ENCODE data around the gene DOCK3.

DOCK3 gene

GRCh38 chr3:51389423-51390183, 714.9 kb downstream of the DOCK3 start:
- no peak overlapping the region for H3K18ac ChIP-seq (ENCODE audit: low read length)
- no peak overlapping the region for H3K4me3 ChIP-seq (ENCODE audit: low read length)
- no peak overlapping the region for H2BK15ac ChIP-seq (replicated peaks; ENCODE audit: low read depth)
- no peak overlapping the region for H3K4ac ChIP-seq (ENCODE audit: low read depth, low read length)
- H3K27me3 ChIP-seq (ENCODE audit: insufficient read depth, low read length, poor library complexity): no peaks in the 10 kb centered on the region
- no peak overlapping the region for H3K9ac ChIP-seq (ENCODE audit: low read length)
- no peak overlapping the region for H2BK120ac ChIP-seq (ENCODE audit: low read depth, low read length)
- no peak overlapping the region for H2BK5ac ChIP-seq (ENCODE audit: low read length)
- no peak overlapping the region for H4K5ac ChIP-seq (ENCODE audit: low read length)
- H3K79me2 ChIP-seq (ENCODE audit: control insufficient read depth, insufficient read depth, low read length): peaks cover 59% of the 10 kb centered on the region
- no peak overlapping the region for H3K56ac ChIP-seq (ENCODE audit: low read length)
- H3K36me3 ChIP-seq (ENCODE audit: control insufficient read depth, insufficient read depth, low read length): peaks cover 19% of the 10 kb centered on the region
- no peak overlapping the region for H3K23ac ChIP-seq (ENCODE audit: low read length)
- no peak overlapping the region for H2AK5ac ChIP-seq (ENCODE audit: low read length)
- DNase-seq: peak; percentile 72
- no peak overlapping the region for H4K8ac ChIP-seq (ENCODE audit: low read depth, low read length)
- peaks cover 16% of the 10 kb centered on the region for H3K4me1 ChIP-seq (ENCODE audit: control insufficient read depth, low read depth, low read length)
- no peak overlapping the region for H3K27ac ChIP-seq (ENCODE audit: low read depth, low read length)
- no peak overlapping the region for H3K4me2 ChIP-seq (ENCODE audit: low read length)
- peaks cover 38% of the 10 kb centered on the region for H3K79me1 ChIP-seq (ENCODE audit: low read length)
- no CpG with 5 or more reads among the region's 6 CpGs for WGBS (ENCODE audit: extremely low coverage, insufficient coverage, low lambda C conversion rate)

DNA sequence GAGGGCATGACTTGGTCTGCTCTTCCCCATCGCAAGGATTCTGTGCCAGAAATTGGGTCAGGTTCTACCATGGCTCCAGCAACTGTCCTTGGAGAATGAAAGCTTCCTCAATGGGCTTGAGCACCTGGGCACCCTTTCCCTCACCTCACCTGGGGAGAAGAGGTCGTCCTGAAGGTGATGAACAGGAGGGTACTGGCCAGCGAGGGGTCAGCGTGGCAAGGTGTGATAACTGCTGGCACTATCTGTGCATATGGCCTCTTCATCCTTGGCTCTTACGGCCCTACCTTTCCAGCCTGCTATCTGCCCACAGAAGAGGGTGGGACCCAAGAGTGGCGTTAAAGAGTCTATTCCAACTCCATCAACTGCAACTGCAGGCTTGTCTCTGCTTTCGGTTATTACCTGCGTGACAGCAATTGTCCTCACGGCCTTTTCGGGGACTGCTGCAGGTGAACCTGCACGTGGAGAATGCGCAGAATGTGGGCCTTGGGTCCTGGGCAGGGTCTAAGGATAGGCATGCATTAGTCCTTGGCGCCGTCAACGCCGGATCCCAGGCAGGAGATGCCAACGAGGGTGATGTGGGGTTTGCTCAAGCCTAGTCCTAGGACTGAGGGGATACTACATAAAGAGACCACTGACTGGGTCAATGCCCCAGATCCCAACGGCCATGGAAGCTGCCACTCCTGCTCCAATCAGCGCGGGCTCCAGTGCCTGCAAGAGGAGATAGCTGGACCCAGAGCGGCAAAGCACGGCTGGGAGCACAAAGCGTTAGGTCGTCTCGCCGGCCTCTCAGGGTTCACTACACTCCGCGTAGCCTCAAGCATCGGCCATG, 715.7 kb downstream of the DOCK3 start:
- peaks cover 67% of the 10 kb centered on the region for H3K79me2 ChIP-seq (ENCODE audit: control insufficient read depth, insufficient read depth, low read length)
- peak overlapping the region; percentile 79 for H3K56ac ChIP-seq (ENCODE audit: low read length)
- no peak overlapping the region for H3K23ac ChIP-seq (ENCODE audit: low read length)
- H3K9ac ChIP-seq (ENCODE audit: low read length): peak overlapping the region; percentile 56
- WGBS (ENCODE audit: extremely low coverage, insufficient coverage, low lambda C conversion rate): no CpG with 5 or more reads among the region's 29 CpGs
- no peak overlapping the region for H2BK120ac ChIP-seq (ENCODE audit: low read depth, low read length)
- H3K36me3 ChIP-seq (ENCODE audit: control insufficient read depth, insufficient read depth, low read length): peaks cover 22% of the 10 kb centered on the region
- H2AK5ac ChIP-seq (ENCODE audit: low read length): no peak overlapping the region
- DNase-seq: no peak
- H3K4ac ChIP-seq (ENCODE audit: low read depth, low read length): no peak overlapping the region
- H3K4me3 ChIP-seq (ENCODE audit: low read length): no peak overlapping the region
- H2BK5ac ChIP-seq (ENCODE audit: low read length): no peak overlapping the region
- no peak overlapping the region for H4K5ac ChIP-seq (ENCODE audit: low read length)
- no peaks in the 10 kb centered on the region for H3K27me3 ChIP-seq (ENCODE audit: insufficient read depth, low read length, poor library complexity)
- H3K4me1 ChIP-seq (ENCODE audit: control insufficient read depth, low read depth, low read length): peaks cover 16% of the 10 kb centered on the region
- peaks cover 46% of the 10 kb centered on the region for H3K79me1 ChIP-seq (ENCODE audit: low read length)
- no peak overlapping the region for H2BK15ac ChIP-seq (replicated peaks; ENCODE audit: low read depth)
- H3K4me2 ChIP-seq (ENCODE audit: low read length): peak overlapping the region; percentile 13
- H3K18ac ChIP-seq (ENCODE audit: low read length): no peak overlapping the region
- H3K27ac ChIP-seq (ENCODE audit: low read depth, low read length): no peak overlapping the region
- H4K8ac ChIP-seq (ENCODE audit: low read depth, low read length): no peak overlapping the region

DNA sequence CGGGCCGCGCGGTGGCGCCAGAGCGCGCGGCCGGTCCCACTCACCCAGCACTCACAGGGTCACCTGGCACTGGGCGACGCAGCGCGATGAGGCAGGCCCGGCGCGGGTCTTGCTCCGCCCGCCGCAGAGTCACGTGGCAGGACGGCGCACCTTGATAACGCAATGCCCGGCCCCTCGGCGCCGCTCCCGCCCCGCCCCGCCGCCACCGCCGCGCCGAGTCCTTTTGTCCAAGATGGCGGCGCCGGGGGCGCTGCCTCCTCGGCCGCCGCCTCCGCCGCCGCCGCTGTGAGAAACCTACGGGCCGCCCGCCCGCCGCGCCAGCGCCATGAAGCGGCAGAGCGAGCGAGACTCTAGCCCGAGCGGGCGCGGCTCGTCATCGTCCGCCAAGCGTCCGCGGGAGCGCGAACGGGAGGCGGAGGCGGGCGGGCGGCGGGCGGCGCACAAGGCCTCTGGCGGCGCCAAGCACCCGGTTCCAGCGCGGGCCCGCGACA, 716.4 kb downstream of the DOCK3 start, which contains the start of gene RBM15B:
TSS of gene RBM15B (plus strand) at position 211 of the 491 bp plus-strand sequence. CDS start at position 326, 115 bp downstream.
- Histone ChIP-seq H2BK15ac (replicated peaks; ENCODE audit: low read depth) (no peak within 1 kb of the TSS), H3K4ac (ENCODE audit: low read depth, low read length) (peak within 1 kb of the TSS; percentile 93), H3K56ac (ENCODE audit: low read length) (peak within 1 kb of the TSS; percentile 99), H3K23ac (ENCODE audit: low read length) (peak within 1 kb of the TSS; percentile 90), H4K8ac (ENCODE audit: low read depth, low read length) (peak within 1 kb of the TSS; percentile 82), H3K27me3 (ENCODE audit: insufficient read depth, low read length, poor library complexity) (no peaks in the 10 kb centered on the region), H4K5ac (ENCODE audit: low read length) (no peak within 1 kb of the TSS), H3K36me3 (ENCODE audit: control insufficient read depth, insufficient read depth, low read length) (peaks cover 27% of the 10 kb centered on the region), H3K4me3 (ENCODE audit: low read length) (peak within 1 kb of the TSS; percentile 78), H3K79me2 (ENCODE audit: control insufficient read depth, insufficient read depth, low read length) (peaks cover 66% of the 10 kb centered on the region), H3K4me2 (ENCODE audit: low read length) (peak within 1 kb of the TSS; percentile 72), H3K9ac (ENCODE audit: low read length) (peak within 1 kb of the TSS; percentile 96), H3K4me1 (ENCODE audit: control insufficient read depth, low read depth, low read length) (peaks cover 16% of the 10 kb centered on the region), H2BK120ac (ENCODE audit: low read depth, low read length) (peak within 1 kb of the TSS; percentile 23), H3K18ac (ENCODE audit: low read length) (peak within 1 kb of the TSS; percentile 86), H3K79me1 (ENCODE audit: low read length) (peaks cover 49% of the 10 kb centered on the region), H3K27ac (ENCODE audit: low read depth, low read length) (peak within 1 kb of the TSS; percentile 51), H2BK5ac (ENCODE audit: low read length) (no peak within 1 kb of the TSS), H2AK5ac (ENCODE audit: low read length) (peak within 1 kb of the TSS; percentile 72)
- no CpG with 5 or more reads among the region's 83 CpGs for WGBS (ENCODE audit: extremely low coverage, insufficient coverage, low lambda C conversion rate)
- peak; percentile 98 for DNase-seq

- peaks cover 45% of the 10 kb centered on the region for H3K79me1 ChIP-seq (ENCODE audit: low read length)
- peak; percentile 51 for DNase-seq
- no peak overlapping the region for H4K5ac ChIP-seq (ENCODE audit: low read length)
- H3K27me3 ChIP-seq (ENCODE audit: insufficient read depth, low read length, poor library complexity): no peaks in the 10 kb centered on the region
- peak overlapping the region; percentile 51 for H3K27ac ChIP-seq (ENCODE audit: low read depth, low read length)
- peak overlapping the region; percentile 90 for H3K23ac ChIP-seq (ENCODE audit: low read length)
- H2AK5ac ChIP-seq (ENCODE audit: low read length): peak overlapping the region; percentile 72
- H3K79me2 ChIP-seq (ENCODE audit: control insufficient read depth, insufficient read depth, low read length): peaks cover 59% of the 10 kb centered on the region
- H2BK120ac ChIP-seq (ENCODE audit: low read depth, low read length): peak overlapping the region; percentile 23
- H3K36me3 ChIP-seq (ENCODE audit: control insufficient read depth, insufficient read depth, low read length): peaks cover 27% of the 10 kb centered on the region
- H2BK5ac ChIP-seq (ENCODE audit: low read length): no peak overlapping the region
- peak overlapping the region; percentile 96 for H3K9ac ChIP-seq (ENCODE audit: low read length)
- H4K8ac ChIP-seq (ENCODE audit: low read depth, low read length): peak overlapping the region; percentile 82
- peak overlapping the region; percentile 78 for H3K4me3 ChIP-seq (ENCODE audit: low read length)
- peak overlapping the region; percentile 72 for H3K4me2 ChIP-seq (ENCODE audit: low read length)
- peak overlapping the region; percentile 99 for H3K56ac ChIP-seq (ENCODE audit: low read length)
- peak overlapping the region; percentile 86 for H3K18ac ChIP-seq (ENCODE audit: low read length)
- peaks cover 11% of the 10 kb centered on the region for H3K4me1 ChIP-seq (ENCODE audit: control insufficient read depth, low read depth, low read length)
- no peak overlapping the region for H2BK15ac ChIP-seq (replicated peaks; ENCODE audit: low read depth)
- peak overlapping the region; percentile 93 for H3K4ac ChIP-seq (ENCODE audit: low read depth, low read length)
- WGBS (ENCODE audit: extremely low coverage, insufficient coverage, low lambda C conversion rate): no CpG with 5 or more reads among the region's 115 CpGs
Measured at GRCh38 chr3:51391566-51392354, 717.0 kb downstream of the DOCK3 start.

- H4K5ac ChIP-seq (ENCODE audit: low read length): no peak overlapping the region
- H3K27ac ChIP-seq (ENCODE audit: low read depth, low read length): no peak overlapping the region
- H3K79me2 ChIP-seq (ENCODE audit: control insufficient read depth, insufficient read depth, low read length): peaks cover 54% of the 10 kb centered on the region
- peak overlapping the region; percentile 37 for H3K4me3 ChIP-seq (ENCODE audit: low read length)
- H3K27me3 ChIP-seq (ENCODE audit: insufficient read depth, low read length, poor library complexity): no peaks in the 10 kb centered on the region
- H3K23ac ChIP-seq (ENCODE audit: low read length): no peak overlapping the region
- peaks cover 28% of the 10 kb centered on the region for H3K36me3 ChIP-seq (ENCODE audit: control insufficient read depth, insufficient read depth, low read length)
- H3K56ac ChIP-seq (ENCODE audit: low read length): peak overlapping the region; percentile 99
- H3K4me2 ChIP-seq (ENCODE audit: low read length): peak overlapping the region; percentile 72
- no peak for DNase-seq
- H3K18ac ChIP-seq (ENCODE audit: low read length): no peak overlapping the region
- H2BK120ac ChIP-seq (ENCODE audit: low read depth, low read length): no peak overlapping the region
- H2AK5ac ChIP-seq (ENCODE audit: low read length): no peak overlapping the region
- WGBS (ENCODE audit: extremely low coverage, insufficient coverage, low lambda C conversion rate): no CpG with 5 or more reads among the region's 42 CpGs
- H3K4ac ChIP-seq (ENCODE audit: low read depth, low read length): no peak overlapping the region
- H3K79me1 ChIP-seq (ENCODE audit: low read length): peaks cover 42% of the 10 kb centered on the region
- no peak overlapping the region for H2BK15ac ChIP-seq (replicated peaks; ENCODE audit: low read depth)
- no peak overlapping the region for H2BK5ac ChIP-seq (ENCODE audit: low read length)
- peak overlapping the region; percentile 96 for H3K9ac ChIP-seq (ENCODE audit: low read length)
- no peak overlapping the region for H4K8ac ChIP-seq (ENCODE audit: low read depth, low read length)
- peaks cover 11% of the 10 kb centered on the region for H3K4me1 ChIP-seq (ENCODE audit: control insufficient read depth, low read depth, low read length)
Measured at GRCh38 chr3:51392355-51393133, 717.8 kb downstream of the DOCK3 start.

Measured in mesendoderm (in vitro differentiated cells).